ENCODE results near the gene RNF150.
"Not testable (repeated sequence)": the region's sequence is repeated elsewhere in the genome, so short reads cannot be mapped to it uniquely, and the experiment has no call there.

Gene RNF150

DNA sequence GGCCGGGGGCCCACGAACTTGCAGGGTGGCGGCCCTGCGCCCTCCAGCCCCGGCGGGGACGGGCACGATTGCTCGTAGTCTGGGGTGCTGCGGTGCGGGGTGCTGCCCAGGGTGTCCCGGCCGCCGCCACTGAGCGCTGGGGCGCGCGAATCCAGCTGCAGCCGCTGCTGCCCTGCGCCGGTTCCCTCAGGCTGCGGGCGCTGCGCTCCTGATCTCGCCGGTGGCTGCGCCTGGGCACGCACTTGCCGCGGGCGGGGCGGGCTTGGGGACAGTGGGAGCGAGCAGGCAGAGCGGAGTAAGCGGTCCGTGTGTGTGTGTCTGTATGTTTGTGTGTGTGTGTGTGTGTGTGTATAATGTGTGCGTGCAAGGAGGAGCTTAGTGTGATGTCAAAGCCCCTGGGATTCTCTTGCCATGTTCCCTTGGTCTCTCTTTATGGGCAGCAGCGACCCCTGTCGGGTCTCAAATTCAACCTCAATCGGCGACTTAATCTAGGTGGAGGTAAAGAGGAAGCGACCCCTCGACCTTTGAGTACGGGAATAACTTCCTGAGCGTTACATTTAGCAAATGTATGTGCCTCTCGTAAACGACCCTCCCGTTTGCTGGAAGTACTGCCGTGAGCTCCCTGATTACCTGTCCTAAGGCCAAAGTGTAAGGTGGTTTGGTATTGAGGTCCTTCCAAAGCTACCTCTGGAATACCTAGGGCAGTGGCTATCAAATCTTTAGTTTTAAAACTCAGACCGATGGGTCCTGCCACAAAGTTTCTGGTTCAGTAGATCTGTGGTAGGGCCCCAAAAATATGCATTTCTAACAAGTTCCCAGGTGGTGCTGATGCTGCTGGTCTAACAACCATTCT, at the start of gene RNF150:
Gene RNF150 (minus strand): TSS at position 324 of the 853 bp plus-strand sequence.
- DNase-seq: peak in 1 of 4 experiments; percentile 2

DNA sequence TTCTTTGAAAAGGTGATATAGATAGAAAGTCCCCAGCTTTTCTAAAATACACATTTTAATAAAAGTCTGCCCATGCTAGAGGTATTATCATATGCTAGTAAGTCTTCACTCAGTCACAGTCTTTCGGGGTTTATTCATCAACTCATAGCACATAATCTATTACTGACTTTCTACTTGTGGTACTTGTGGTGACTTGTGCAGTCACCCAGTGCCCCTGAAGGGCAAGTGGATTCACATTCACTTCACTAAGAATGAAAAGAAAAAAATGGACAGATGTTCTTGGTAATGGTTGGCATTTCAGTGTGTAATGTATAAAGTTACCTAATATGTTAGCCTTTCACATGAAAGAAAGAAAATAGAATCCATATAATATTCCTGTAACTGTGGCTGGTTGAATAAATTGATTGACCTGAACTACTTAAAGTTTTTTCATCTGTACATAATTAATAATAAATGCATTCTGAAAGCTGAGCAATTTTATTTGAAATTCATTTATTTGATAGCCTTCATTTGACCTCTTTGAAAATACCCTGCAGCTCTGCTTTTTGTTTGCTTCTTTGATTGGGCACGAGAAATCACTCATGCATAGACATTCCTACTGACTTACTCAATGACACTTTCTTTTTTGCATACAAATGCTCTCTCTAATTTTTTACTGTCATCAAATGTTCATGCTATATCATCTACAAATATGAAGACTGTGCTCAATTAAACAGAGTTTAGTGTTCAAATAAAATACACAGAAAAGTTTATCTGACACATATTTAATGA, 47.9 kb upstream of the RNF150 start:
- no peak for DNase-seq

DNA sequence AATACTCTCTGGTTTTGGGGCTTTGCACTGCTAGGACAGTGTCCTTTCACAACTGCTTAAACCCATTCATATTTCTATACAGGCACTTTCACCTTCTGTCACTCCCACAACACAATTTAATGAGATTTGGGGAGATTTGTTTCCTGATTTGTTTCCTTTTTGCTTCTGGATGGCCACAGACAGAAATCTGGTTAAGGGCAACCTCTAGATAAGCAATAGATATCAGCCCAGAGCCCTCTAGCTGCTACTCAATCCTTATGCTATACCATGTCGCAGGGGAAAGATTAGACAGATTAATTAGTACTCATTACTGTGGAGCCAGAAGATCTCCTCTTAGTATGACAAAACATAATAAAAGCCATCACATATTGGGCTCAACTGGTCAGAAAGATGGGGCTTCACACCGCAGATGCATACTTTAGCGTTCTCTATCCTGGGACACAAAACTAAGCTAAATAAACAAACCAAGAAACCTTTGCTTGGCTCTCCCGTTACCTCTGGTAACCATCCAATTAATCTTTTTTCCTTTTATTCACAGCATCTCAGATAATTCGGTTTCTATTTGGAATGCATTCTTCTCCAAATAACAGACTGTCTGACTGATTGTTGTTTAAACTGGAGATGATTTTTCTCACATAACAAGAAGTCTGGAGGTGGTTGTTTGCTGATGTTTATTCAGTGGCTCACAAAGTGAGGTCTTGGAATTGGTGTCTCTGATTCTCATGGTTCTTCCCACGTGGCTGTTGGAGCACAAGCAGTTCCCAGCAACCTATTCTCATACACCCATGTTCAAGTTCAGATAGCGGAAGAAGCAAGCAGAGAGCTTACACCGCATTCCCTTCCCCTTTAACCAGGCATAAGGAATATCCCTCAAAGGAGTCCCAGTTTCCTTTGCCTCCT, 46.5 kb upstream of the RNF150 start:
- no peak for DNase-seq

DNA sequence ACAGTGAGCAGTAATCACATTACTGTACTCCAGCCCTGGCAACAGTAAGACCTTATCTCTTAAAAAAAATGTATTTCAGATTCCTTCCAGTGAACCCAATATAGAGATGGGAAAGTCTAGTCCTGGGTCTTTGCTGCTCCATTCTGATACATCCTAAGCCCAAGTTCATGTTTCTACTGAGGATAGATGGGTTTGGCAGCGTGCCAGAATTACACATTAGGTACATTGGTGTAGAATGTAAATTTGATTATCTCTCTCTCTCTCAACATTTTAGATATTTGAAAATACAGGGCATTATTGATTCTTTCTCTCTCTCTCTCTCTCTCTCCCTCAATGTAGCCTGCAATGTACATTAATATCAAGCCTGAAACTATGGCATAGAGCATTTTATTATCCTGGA, 43.9 kb upstream of the RNF150 start:
- no peak for DNase-seq

DNA sequence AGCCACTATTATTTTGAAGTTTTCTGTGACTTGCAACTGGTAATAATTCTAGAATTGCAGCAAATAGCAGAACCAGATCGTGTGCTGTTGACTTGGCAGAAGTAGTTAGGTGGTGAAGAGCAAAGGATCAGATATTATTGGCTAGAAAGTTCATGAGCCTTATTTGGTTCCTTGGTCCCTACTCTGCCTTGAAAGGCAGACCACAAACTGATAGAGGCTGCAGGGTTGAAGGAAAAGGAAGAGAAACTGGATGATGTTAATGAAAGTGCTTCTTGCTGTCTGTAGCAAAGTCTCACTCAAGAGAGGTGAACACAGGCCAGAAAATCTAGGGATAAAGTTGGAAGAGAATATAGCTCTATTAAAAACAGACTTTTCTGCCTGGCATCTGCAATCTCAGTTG, 41.2 kb upstream of the RNF150 start:
- no peak for DNase-seq

DNA sequence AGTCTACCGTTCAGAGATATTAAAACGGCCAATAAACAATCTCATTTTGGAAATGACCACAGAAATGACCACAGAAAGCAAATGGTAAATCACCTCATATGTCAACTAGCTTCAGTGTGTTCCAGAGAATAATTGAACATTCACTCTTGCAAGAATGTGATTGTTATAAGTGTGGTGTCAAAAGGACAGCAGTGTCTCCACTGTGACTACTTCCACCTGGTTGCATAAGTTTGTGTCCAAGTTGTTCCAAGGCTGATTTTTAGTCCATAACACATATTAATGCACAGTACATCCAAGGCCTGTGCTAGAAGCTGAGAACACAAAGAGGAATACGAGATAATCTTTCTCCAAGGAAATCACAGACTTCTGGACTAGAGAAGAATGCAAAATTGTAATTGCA, 37.4 kb upstream of the RNF150 start:
- DNase-seq: no peak

DNA sequence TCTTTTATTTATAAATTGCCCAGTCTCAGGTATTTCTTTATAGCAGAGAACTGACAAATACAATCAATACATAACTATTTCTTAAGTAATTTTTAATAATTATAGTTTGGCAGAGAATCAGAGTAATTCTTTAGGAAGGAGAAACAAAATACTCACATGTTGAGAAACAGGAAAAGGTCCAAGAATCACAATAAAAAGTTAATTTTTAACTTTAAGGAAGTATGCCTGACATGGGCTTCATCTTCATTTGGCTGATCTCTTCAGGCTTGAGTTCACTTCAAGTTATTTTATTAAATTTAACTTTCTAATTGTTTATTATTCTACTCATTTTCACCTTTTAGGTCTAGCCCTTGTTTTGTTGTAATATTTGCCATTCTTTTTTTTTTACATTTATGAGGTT, 36.1 kb upstream of the RNF150 start:
- no peak for DNase-seq

DNA sequence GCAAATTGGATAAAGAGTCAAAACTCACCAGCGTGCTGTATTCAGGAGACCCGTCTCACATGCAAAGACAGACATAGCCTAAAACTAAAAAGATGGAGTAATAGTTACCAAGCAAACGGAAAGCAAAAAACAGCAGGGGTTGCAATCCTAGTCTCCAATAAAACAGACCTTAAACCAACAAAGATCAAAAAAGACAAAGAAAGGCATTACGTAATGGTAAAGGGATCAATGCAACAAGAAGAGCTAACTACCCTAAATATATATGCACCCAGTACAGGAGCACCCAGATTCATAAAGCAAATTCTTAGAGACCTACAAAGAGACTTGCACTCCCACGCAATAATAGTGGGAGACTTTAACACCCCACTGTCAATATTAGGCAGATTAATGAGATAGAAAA, 31.7 kb upstream of the RNF150 start:
- not testable (repeated sequence) for DNase-seq

DNA sequence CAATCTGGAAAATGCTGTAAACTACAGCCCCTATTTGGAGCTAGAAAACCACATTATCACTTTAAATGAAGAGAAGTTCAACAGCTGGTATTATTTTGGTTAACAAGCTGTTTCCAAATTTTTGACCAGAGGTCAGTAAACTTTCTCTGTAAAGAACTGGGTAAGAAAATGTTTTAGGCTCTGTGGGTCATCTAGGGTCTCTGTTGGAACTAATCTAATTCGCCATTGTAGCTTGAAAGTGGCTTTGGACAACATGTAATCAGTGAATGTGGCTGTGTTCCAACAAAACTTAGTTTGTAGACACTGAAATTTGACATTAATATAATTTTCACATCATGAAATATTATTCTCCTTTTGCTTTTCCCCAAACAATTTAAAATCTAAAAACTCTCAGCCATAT, 25.8 kb upstream of the RNF150 start:
- no peak for DNase-seq

DNA sequence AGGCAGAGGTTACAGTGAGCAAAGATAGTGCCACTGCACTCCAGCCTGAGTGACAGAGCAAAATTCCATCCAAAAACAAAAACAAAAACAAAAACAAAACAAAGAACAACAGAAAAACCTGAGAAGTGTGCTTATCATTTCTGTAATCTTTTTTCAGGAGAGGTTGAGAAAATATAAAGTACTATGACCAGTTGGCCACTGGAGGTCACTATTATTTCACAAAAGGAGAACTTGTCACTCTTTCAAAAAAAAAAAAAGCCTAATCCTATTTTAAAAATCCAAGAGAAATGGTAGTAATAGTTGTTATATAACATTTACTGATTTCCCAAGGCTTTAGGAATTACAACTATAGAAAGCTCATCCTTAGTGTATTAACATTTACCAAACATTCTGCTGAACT, 24.9 kb upstream of the RNF150 start:
- no peak for DNase-seq

DNA sequence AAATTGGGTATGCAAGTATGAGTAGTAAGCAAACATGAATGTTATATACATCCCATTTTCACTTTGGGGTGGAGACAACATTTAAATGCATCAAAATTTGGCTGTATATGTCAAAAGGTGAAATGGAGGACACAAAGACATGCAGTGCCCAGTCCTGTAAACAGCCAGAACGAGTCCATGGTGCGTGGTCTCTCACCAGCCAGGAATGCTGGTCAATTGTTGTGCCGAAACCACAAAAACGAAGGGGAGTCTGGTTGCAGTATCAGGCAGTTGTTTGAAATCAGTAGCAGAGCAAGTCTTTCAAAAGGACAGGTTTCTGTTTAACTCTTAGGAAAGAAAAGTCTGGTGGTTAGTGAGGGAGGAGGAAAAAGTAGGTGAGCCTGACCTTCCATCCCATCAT, 22.3 kb upstream of the RNF150 start:
- no peak for DNase-seq

DNA sequence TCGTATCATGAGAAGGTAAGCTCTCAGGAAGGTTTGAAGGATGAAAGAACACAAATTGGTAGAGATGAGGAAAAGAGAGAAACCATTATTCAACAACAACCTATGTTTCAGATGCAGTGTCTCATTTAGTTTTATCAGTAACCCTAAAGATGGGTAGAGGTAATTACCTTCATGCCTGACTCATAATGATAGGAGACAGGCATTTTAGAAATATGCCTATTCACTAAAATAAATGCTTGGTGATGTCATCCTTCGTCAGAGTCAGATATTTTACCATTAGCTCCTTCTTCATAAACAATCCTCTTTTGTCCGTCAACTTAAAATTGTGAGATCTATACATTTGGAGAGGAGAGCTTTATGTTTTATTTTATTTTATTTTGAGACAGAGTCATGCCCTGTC, 21.5 kb upstream of the RNF150 start:
- DNase-seq: no peak

DNA sequence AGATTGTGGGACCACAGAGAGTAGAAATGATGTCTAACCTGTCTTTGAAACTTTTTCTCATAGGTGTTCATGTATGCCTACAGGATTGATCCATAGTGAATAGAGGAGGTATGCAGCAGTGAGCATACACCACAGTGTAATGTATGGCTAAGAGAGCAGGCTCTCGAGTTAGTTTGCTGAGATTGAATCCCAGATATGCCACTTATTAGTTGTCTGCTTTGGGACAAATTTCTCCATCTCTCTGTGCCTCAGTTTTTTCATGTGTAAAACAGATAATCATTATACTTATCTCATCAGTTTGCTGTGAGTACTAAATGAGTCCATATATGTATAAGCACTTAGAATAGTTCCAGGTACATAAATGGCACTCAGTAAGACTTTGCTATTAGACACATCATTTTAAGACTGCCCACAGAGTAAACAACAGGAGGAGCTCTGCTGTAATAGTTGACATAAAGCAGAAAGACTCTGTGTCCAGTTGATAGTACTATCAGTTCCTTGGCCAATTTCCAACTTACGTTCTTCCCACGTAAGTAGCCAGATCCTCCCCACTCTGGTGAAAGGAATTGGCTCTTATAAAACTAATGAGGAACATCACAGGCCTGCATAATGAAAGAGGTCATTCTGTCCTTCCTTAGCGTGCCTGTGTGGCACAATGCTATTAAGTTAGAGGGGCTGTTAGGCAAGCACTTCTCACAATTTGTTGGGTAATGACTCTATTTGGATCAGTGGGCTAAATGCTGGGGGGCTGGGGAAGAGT, 20.7 kb upstream of the RNF150 start:
- no peak for DNase-seq

DNA sequence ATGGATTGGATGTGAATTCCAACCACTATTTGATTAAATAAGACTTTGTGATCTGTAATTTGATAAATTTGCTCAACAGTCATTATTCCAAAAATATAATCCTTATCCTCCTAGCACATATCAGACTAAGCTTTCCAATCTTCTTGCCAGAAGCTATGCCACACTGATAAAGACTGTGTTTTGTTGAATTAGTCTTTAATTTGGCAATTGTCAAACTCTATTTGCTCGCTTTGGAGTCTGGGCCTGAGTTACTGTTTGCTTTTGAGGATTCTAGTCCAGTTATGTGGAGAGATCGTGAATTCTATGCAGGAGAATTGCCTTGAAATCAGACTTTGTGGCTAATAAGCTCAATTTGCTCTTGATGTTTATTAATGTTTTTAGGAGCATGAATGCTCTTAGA, 10.9 kb upstream of the RNF150 start:
- DNase-seq: no peak

DNA sequence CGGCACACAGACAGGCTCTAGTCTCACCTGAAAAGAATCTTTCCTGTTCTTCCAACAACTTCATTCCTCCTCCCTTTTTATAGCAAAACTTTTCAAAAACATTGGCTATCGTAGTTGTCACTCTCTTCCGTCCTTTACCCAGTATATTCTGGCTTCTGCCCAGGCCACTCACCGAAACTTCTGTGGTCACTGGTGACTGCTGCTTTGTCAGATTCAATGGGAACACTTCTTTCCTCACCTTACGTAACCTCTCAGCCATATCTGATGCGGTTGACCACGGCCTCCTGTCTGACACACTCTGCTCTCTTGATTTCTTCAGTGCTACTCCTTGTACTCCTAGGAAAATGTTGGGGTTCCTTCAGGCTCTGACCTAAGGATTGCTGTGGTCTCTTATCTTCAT, 9.2 kb upstream of the RNF150 start:
- DNase-seq: no peak

DNA sequence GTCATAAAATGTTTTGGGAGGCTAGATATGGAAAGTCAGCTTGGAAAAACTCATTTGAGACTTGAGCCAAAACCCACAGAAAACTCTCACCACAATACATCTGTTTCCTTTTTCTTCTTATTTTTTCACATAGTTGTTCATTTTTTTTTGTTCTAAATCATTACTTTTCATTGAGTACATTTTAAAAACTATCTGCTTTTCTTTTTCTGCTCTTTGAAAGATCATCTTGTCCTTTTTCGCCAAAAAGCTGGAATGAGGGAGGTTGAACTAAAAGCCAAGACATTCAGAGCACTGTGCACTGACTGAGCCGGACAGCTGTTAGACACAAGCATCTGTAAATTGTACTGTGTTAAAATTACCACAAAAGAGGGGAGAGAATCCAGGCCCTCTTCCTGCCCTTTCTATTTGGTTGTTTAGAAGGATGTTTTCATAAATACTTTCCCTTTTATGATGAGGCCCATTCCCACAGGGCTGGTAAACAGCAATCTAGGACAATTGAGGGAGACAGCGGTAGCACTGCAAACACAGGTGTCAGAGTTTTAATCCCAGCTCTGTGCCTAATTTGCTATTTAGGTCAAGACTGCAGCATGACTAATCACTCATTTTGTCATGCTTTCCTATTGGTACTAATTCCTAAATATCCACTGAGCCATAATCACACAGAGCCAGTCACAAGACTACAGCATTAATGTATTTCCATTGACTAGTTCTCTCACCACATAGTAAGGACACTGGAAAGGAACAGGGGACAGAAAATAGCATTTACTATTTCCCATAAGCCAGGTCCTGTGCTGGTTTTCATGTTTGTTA, 7.3 kb upstream of the RNF150 start:
- DNase-seq: no peak

DNA sequence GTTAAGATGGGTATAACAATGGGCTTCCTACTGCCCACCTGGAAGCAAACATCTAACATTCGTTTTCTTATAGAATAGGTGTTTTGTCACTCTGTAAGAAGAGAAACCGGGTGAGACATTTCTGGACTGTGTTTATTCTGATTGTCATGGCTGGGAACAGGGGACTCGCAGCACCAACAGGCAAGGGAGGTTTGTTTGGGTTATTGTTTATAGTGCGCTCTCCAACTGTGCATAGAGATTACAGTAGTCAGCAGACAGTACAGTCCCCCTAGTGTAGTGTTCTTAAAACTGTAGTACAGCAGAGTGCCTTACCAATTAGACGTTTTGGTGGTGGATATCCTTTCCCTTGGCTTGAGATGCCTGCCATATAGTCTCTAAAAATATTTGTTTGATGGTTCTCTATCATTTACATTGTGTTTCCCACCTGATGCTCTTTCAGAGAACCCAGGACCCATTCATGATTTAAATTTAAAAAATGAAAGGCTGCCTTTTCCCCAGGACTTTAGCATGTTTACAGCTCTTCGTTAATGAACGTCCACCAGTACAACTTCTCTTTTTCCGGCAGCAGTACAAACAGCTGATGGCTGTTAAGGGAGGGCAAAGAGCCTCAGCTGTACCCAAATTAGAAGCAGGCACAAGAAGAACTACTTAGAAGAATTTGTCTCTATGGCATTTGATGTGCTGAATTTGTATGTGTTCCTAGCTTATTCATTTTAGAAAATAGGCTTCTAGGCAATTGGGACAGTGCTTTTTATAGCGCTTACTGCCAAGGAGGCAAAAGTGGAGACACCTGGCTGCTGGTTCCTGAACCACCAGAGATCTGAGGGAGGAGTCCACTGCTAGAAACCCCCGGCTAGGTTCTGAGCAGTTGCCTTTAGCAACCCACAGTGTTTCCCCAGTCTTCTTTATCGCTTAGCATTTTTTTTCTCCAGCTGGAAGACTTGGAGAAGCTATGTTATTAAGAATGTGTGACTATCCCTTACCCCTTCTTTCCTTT, 1.0 kb upstream of the RNF150 start:
- DNase-seq: no peak

DNA sequence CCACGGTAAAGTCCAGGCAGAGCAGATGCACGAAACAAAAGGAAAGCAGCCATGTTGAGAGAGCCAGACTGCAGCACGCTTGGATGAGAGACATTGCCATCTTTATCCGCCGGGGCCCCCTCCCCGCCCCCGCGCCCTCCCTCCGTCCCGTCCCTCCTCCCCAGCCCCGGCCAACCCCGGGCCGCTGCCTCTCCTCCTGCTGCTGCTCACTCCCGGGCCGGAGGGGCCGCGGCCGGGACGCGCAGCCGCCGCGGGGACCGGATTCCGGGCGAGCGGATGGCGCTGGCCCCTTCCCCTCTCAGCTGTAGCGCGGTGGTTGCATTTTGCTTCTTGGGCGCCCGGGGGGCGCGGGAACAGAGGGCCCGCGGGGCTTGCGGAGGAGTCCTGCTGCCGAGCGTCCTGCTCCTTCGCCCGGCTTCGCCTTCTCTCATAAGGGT, 542 bp downstream of the RNF150 start:
- DNase-seq: no peak

DNA sequence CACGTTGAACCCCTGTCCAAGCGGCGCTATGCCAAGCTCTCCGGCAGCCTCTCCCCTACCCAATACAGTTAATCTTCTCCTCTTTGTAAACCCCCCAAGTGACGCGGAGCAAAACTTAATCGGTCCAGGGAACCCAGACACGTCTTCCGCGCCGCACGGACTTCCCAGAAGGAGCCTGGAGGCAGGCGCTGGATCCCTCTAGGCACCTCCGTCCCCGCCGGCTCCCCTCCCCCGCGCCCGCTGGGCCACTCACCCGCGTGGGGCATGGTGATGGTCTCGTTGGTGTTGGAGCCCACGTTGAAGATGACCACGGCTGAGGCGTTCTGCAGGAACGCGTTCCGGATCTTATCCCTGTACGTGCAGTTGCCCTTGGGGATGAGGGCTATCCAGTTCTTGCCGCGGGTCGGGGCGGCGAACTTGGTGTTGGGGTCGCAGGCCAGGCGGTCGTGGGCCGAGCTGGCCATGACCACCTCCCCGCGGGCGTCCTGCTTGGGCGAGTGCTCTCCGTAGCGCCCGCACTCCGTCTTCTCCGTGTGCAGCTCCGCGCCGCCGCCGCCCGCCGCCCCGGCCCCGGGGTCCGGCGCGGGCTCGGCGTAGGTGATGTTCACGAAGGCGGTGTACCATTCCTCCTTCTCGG, 1.1 kb downstream of the RNF150 start:
- no peak for DNase-seq

DNA sequence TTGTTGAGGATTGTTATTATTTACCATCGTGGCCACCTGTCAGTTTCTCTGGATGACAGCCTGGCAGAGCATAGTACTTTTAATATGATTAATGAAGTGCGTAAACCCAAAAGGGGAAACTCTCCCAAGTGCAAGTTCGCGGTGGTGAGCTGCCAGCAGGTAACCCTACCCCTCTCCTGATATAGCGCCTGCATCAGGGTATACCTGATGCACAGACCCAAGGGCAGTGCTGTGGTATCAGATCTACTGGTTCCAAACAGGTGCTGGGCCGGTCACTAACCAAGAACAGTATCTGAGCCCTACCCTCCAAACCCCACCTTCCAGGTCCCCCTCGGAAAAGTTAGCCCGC, 1.6 kb downstream of the RNF150 start:
- DNase-seq: no peak

Data from activated CD4-positive, CD25-positive, alpha-beta regulatory T cell (primary cell).